Limb (tissue), 2 donors: ENCODE data around the gene MYBPHL.
"Not testable (repeated sequence)": the region's sequence is repeated elsewhere in the genome, so short reads cannot be mapped to it uniquely, and the experiment has no call there.

Experiments
- DNase-seq, 2 donors: peaks; one replicate each; pipeline ENCODE4 v3.0.0-alpha.2; 2016; ENCODE audit errors: extremely low spot score in 2 of 2

The MYBPHL gene

GRCh38 chr1:109307274-109308021, 637 bp upstream of the MYBPHL start:
- DNase-seq: no peak

GRCh38 chr1:109305991-109306390, 820 bp downstream of the MYBPHL start:
- not testable (repeated sequence) for DNase-seq

GRCh38 chr1:109304226-109304920, 2.4 kb downstream of the MYBPHL start:
- DNase-seq: no peak

GRCh38 chr1:109301874-109302273, 4.9 kb downstream of the MYBPHL start:
- DNase-seq: no peak

- DNase-seq: no peak
Observed at GRCh38 chr1:109300650-109301151, 6.1 kb downstream of the MYBPHL start.

- peak; percentile 70 to 71 for DNase-seq
Observed at GRCh38 chr1:109299558-109300343, 7.1 kb downstream of the MYBPHL start.

GRCh38 chr1:109298666-109299557, 7.9 kb downstream of the MYBPHL start:
- DNase-seq: no peak

GRCh38 chr1:109296782-109297181, 10.0 kb downstream of the MYBPHL start:
- DNase-seq: no peak

GRCh38 chr1:109295712-109296415, 10.9 kb downstream of the MYBPHL start:
- no peak for DNase-seq

- no peak for DNase-seq
Observed at GRCh38 chr1:109294481-109294880, 12.3 kb downstream of the MYBPHL start.

- no peak for DNase-seq
Observed at GRCh38 chr1:109293026-109293425, 13.8 kb downstream of the MYBPHL start.

- DNase-seq: no peak
Observed at GRCh38 chr1:109292364-109292763, 14.4 kb downstream of the MYBPHL start.

GRCh38 chr1:109290998-109291397, 15.8 kb downstream of the MYBPHL start:
- no peak for DNase-seq

GRCh38 chr1:109290137-109290536, 16.7 kb downstream of the MYBPHL start:
- DNase-seq: no peak

- DNase-seq: not testable (repeated sequence)
Observed at GRCh38 chr1:109286762-109287161, 20.0 kb downstream of the MYBPHL start.

- DNase-seq: no peak
Observed at GRCh38 chr1:109283748-109284600, 22.8 kb downstream of the MYBPHL start.

- DNase-seq: peak; percentile 96 to 97
Observed at GRCh38 chr1:109282952-109283747, 23.7 kb downstream of the MYBPHL start, which contains the start of gene PSRC1. PSRC1 (minus strand) TSS chr1:109283145.

- DNase-seq: no peak
Observed at GRCh38 chr1:109282497-109282951, 24.3 kb downstream of the MYBPHL start.
